WTC11 (cell line): Measurements from ENCODE around the gene GPR63. TPM values are rescaled to one million over a fixed set of nuclear protein-coding genes. Genes with fewer than 3 reads are reported as not detected.

Experiments
- ATAC-seq: fragments of 200-7000 bp; cut with Tn5 transposase; 2 replicates; pipeline ENCODE4 v1.10.0; 2021; ENCODE audit warnings: mild to moderate bottlenecking, moderate library complexity
- CTCF ChIA-PET: fragments of 300-600 bp; sonication (Branson Sonifier 250); formaldehyde crosslinking; loops from one replicate; lab custom pipeline; 2021; ENCODE audit warnings: antibody characterized with exemption; lab: Charles Lee
- POLR2A ChIA-PET: fragments of 350-600 bp; sonication (Branson Sonifier 250); formaldehyde crosslinking; loops from one replicate; lab custom pipeline; 2021; ENCODE audit warnings: antibody characterized with exemption; lab: Charles Lee
- DNase-seq: peaks from one replicate; pipeline ENCODE4 v3.0.0; 2021; ENCODE audit warnings: low spot score
- H3K27ac Mint-ChIP-seq: 2 replicates; pipeline ENCODE4 v1.8.0; 2021; ENCODE audit warnings: mixed read lengths
- H3K27me3 Mint-ChIP-seq: 2 replicates; pipeline ENCODE4 v1.8.0; 2021; ENCODE audit warnings: low read depth, mild to moderate bottlenecking, moderate library complexity, mixed read lengths
- H3K36me3 Mint-ChIP-seq: 2 replicates; pipeline ENCODE4 v1.8.0; 2021; ENCODE audit warnings: mixed read lengths
- H3K4me1 Mint-ChIP-seq: 2 replicates; pipeline ENCODE4 v1.8.0; 2022; ENCODE audit warnings: mixed read lengths
- H3K4me3 Mint-ChIP-seq: 2 replicates; pipeline ENCODE4 v1.8.0; 2021; ENCODE audit warnings: mild to moderate bottlenecking, moderate library complexity, mixed read lengths
- H3K9me3 Mint-ChIP-seq: 2 replicates; pipeline ENCODE4 v1.8.0; 2021; ENCODE audit warnings: mixed read lengths
- CREB1 ChIP-seq: sonication (generic); formaldehyde crosslinking; IDR thresholded peaks from 2 replicates; pipeline ENCODE4 v1.8.0; 2023; ENCODE audit warnings: mild to moderate bottlenecking, missing genetic modification reagents
- ELF4 ChIP-seq: sonication (generic); formaldehyde crosslinking; IDR thresholded peaks from 2 replicates; pipeline ENCODE4 v1.8.1; 2022; ENCODE audit warnings: low read depth, mild to moderate bottlenecking, moderate library complexity, missing genetic modification reagents
- ESRRA ChIP-seq: sonication (generic); formaldehyde crosslinking; IDR thresholded peaks from 2 replicates; pipeline ENCODE4 v1.8.1; 2022; ENCODE audit warnings: mild to moderate bottlenecking, missing genetic modification reagents, borderline replicate concordance
- FOXJ3 ChIP-seq: sonication (generic); formaldehyde crosslinking; IDR thresholded peaks from 2 replicates; pipeline ENCODE4 v1.9.0; 2021; ENCODE audit warnings: missing genetic modification reagents, mild to moderate bottlenecking, borderline replicate concordance
- GABPB1 ChIP-seq: sonication (generic); formaldehyde crosslinking; IDR thresholded peaks from 2 replicates; pipeline ENCODE4 v1.8.1; 2023; ENCODE audit warnings: mild to moderate bottlenecking, missing genetic modification reagents
- NFATC4 ChIP-seq: fragments of 250-450 bp; sonication (Bioruptor Pico); IDR thresholded peaks from 2 replicates; pipeline ENCODE4 v1.9.0; 2021; ENCODE audit warnings: mild to moderate bottlenecking
- NR2C2 ChIP-seq: sonication (generic); formaldehyde crosslinking; IDR thresholded peaks from 2 replicates; pipeline ENCODE4 v1.8.0; 2022; ENCODE audit warnings: mild to moderate bottlenecking, missing genetic modification reagents
- RORB ChIP-seq: fragments of 250-450 bp; sonication (Bioruptor Pico); IDR thresholded peaks from 2 replicates; pipeline ENCODE4 v1.9.0; 2021; ENCODE audit warnings: mild to moderate bottlenecking
- SOX15 ChIP-seq: fragments of 250-450 bp; sonication (Bioruptor Pico); IDR thresholded peaks from 2 replicates; pipeline ENCODE4 v1.9.0; 2021; ENCODE audit warnings: mild to moderate bottlenecking
- TCF7 ChIP-seq: sonication (generic); formaldehyde crosslinking; IDR thresholded peaks from 2 replicates; pipeline ENCODE4 v1.8.0; 2022; ENCODE audit warnings: mild to moderate bottlenecking, low read depth, missing genetic modification reagents, moderate library complexity
- TEAD1 ChIP-seq: sonication (generic); formaldehyde crosslinking; IDR thresholded peaks from 2 replicates; pipeline ENCODE4 v1.8.0; 2022; ENCODE audit warnings: mild to moderate bottlenecking, missing genetic modification reagents
- TP53 ChIP-seq: sonication (generic); formaldehyde crosslinking; IDR thresholded peaks from 2 replicates; pipeline ENCODE4 v1.8.1; 2023; ENCODE audit warnings: mild to moderate bottlenecking, missing genetic modification reagents
- ZNF138 ChIP-seq: sonication (generic); formaldehyde crosslinking; conservative IDR thresholded peaks from 2 replicates; pipeline ENCODE4 v1.8.1; 2022; ENCODE audit warnings: mild to moderate bottlenecking, moderate library complexity, missing genetic modification reagents
- ZNF263 ChIP-seq: sonication (generic); formaldehyde crosslinking; IDR thresholded peaks from 2 replicates; pipeline ENCODE4 v1.8.1; 2022; ENCODE audit warnings: low read depth, mild to moderate bottlenecking, moderate library complexity, missing genetic modification reagents
- ZNF416 ChIP-seq: fragments of 250-450 bp; sonication (Bioruptor Pico); IDR thresholded peaks from 2 replicates; pipeline ENCODE4 v1.9.0; 2021; ENCODE audit warnings: mild to moderate bottlenecking, inconsistent platforms
- ZNF671 ChIP-seq: fragments of 250-450 bp; sonication (Bioruptor Pico); IDR thresholded peaks from 2 replicates; pipeline ENCODE4 v1.8.0; 2021; ENCODE audit warnings: mild to moderate bottlenecking
- total RNA-seq: library from RNA; stranded (reverse); gene quantifications from 3 replicates; pipeline ENCODE4 v1.2.3, GENCODE V29; 2021
- TF ChIP-seq, protein P1 (sequence below): sonication (generic); formaldehyde crosslinking; IDR thresholded peaks from 2 replicates; pipeline ENCODE4 v1.8.1; 2022; ENCODE audit warnings: low read depth, mild to moderate bottlenecking, moderate library complexity, missing genetic modification reagents, borderline replicate concordance
- TF ChIP-seq, protein P2 (sequence below): sonication (generic); formaldehyde crosslinking; IDR thresholded peaks from 2 replicates; pipeline ENCODE4 v1.8.0; 2022; ENCODE audit warnings: mild to moderate bottlenecking, missing genetic modification reagents
- TF ChIP-seq, protein P3 (sequence below): fragments of 250-450 bp; sonication (Bioruptor Pico); IDR thresholded peaks from 2 replicates; pipeline ENCODE4 v1.8.0; 2021; ENCODE audit warnings: mild to moderate bottlenecking
- TF ChIP-seq, protein P4 (sequence below): fragments of 250-450 bp; sonication (Bioruptor Pico); IDR thresholded peaks from 2 replicates; pipeline ENCODE4 v1.9.0; 2021; ENCODE audit warnings: mild to moderate bottlenecking
- TF ChIP-seq, protein P5 (sequence below): sonication (generic); formaldehyde crosslinking; IDR thresholded peaks from 2 replicates; pipeline ENCODE4 v1.8.1; 2022; ENCODE audit warnings: missing genetic modification reagents, borderline replicate concordance
- TF ChIP-seq, protein P6 (sequence below): sonication (generic); formaldehyde crosslinking; IDR thresholded peaks from 2 replicates; pipeline ENCODE4 v1.8.0; 2023; ENCODE audit warnings: missing genetic modification reagents, mild to moderate bottlenecking, borderline replicate concordance
- TF ChIP-seq, protein P7 (sequence below): sonication (generic); formaldehyde crosslinking; IDR thresholded peaks from 2 replicates; pipeline ENCODE4 v1.8.0; 2023; ENCODE audit warnings: mild to moderate bottlenecking, missing genetic modification reagents

The GPR63 gene
- total RNA-seq, 1 experiment from 2014 or later, result 7.8 TPM

DNA sequence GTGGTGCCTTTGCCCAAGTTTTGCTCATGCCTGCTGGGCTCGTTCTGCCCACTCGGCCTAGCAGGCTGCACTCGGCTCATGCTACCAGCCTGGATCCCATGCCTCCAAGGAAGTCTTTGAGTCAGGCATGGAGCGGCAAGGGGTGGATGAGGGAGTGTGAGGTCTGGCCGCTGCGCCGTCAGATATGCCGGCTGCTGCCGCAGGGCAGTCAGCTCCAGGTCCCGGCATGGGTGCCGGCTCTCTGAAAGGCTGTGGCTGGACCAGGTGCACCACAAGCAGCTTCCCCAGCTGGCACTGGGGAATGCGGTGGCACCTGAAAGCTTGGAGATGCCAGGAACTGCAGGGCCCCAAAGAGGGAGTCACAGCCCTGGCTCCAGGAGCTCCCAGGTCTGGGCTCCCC is 75.5 kb downstream of the GPR63 start:
- no peak overlapping the region for H3K27ac Mint-ChIP-seq
- H3K9me3 Mint-ChIP-seq, result no peaks in the 10 kb centered on the region
- H3K36me3 Mint-ChIP-seq, result no peaks in the 10 kb centered on the region
- no peaks in the 10 kb centered on the region for H3K27me3 Mint-ChIP-seq
- no peak overlapping the region for H3K4me3 Mint-ChIP-seq
- TF ChIP-seq TP53 (CRISPR knock-in tag) (no peak), NR2C2 (CRISPR knock-in tag) (no peak), TCF7 (CRISPR knock-in tag) (no peak), ELF4 (CRISPR knock-in tag) (no peak), GABPB1 (no peak), ZNF263 (CRISPR knock-in tag) (no peak), FOXJ3 (CRISPR knock-in tag) (no peak), SOX15 (CRISPR knock-in tag) (no peak), TEAD1 (CRISPR knock-in tag) (no peak), ZNF138 (no peak)
- TF ChIP-seq, protein P1, sequence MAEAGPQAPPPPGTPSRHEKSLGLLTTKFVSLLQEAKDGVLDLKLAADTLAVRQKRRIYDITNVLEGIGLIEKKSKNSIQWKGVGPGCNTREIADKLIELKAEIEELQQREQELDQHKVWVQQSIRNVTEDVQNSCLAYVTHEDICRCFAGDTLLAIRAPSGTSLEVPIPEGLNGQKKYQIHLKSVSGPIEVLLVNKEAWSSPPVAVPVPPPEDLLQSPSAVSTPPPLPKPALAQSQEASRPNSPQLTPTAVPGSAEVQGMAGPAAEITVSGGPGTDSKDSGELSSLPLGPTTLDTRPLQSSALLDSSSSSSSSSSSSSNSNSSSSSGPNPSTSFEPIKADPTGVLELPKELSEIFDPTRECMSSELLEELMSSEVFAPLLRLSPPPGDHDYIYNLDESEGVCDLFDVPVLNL (CRISPR knock-in tag), result no peak
- TF ChIP-seq, protein P2, sequence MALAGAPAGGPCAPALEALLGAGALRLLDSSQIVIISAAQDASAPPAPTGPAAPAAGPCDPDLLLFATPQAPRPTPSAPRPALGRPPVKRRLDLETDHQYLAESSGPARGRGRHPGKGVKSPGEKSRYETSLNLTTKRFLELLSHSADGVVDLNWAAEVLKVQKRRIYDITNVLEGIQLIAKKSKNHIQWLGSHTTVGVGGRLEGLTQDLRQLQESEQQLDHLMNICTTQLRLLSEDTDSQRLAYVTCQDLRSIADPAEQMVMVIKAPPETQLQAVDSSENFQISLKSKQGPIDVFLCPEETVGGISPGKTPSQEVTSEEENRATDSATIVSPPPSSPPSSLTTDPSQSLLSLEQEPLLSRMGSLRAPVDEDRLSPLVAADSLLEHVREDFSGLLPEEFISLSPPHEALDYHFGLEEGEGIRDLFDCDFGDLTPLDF (CRISPR knock-in tag), result no peak
- TF ChIP-seq, protein P3, sequence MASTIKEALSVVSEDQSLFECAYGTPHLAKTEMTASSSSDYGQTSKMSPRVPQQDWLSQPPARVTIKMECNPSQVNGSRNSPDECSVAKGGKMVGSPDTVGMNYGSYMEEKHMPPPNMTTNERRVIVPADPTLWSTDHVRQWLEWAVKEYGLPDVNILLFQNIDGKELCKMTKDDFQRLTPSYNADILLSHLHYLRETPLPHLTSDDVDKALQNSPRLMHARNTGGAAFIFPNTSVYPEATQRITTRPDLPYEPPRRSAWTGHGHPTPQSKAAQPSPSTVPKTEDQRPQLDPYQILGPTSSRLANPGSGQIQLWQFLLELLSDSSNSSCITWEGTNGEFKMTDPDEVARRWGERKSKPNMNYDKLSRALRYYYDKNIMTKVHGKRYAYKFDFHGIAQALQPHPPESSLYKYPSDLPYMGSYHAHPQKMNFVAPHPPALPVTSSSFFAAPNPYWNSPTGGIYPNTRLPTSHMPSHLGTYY (CRISPR knock-in tag), result no peak
- TF ChIP-seq, all 79 proteins: peak for 0
- no peak for ATAC-seq
- peaks cover 12% of the 10 kb centered on the region for H3K4me1 Mint-ChIP-seq
- CTCF ChIA-PET, result no interaction called here
- POLR2A ChIA-PET, result no interaction called here
- no peak for DNase-seq

DNA sequence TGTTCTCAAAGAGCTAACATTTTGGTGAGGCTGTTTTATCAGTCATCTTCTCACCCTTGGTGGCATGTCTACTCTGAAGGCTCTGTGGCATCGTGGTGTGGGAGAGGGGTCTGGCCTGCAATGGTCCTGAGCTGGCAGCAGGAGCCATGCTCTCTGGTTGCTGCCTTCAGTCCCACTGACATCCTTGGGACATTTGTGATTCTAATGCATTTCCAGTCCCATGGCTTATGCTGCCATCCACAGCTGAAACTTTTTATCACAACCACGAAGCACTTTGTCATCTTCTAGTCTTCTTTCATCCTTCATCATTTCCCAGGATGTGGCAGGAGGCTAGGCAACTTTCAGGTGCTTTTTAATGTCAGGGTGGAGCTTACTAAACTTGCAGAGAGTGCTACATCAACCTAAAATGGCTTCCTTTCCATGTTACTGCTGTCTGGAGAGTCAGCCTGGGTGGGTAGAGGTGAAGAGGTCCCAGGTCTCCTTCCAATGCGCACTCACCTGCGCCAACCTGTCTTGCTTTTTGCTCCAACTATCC is 77.1 kb downstream of the GPR63 start:
- DNase-seq (no peak), ATAC-seq (peak; percentile 58)
- POLR2A ChIA-PET, result no interaction called here
- CTCF ChIA-PET, result interaction anchor here (1.3 kb wide), 1 partner anchor 133 kb away, joined by 6 read pairs; no protein-coding TSS in a partner anchor
- H3K27ac Mint-ChIP-seq, result no peak overlapping the region
- no peak overlapping the region for H3K4me3 Mint-ChIP-seq
- no peaks in the 10 kb centered on the region for H3K36me3 Mint-ChIP-seq
- TF ChIP-seq NFATC4 (no peak), ZNF671 (CRISPR knock-in tag) (no peak), TP53 (CRISPR knock-in tag) (no peak), RORB (CRISPR knock-in tag) (no peak), CREB1 (no peak), ZNF416 (CRISPR knock-in tag) (no peak), ESRRA (CRISPR knock-in tag) (no peak)
- TF ChIP-seq, protein P4, sequence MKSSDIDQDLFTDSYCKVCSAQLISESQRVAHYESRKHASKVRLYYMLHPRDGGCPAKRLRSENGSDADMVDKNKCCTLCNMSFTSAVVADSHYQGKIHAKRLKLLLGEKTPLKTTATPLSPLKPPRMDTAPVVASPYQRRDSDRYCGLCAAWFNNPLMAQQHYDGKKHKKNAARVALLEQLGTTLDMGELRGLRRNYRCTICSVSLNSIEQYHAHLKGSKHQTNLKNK (CRISPR knock-in tag), result no peak
- TF ChIP-seq, protein P5, sequence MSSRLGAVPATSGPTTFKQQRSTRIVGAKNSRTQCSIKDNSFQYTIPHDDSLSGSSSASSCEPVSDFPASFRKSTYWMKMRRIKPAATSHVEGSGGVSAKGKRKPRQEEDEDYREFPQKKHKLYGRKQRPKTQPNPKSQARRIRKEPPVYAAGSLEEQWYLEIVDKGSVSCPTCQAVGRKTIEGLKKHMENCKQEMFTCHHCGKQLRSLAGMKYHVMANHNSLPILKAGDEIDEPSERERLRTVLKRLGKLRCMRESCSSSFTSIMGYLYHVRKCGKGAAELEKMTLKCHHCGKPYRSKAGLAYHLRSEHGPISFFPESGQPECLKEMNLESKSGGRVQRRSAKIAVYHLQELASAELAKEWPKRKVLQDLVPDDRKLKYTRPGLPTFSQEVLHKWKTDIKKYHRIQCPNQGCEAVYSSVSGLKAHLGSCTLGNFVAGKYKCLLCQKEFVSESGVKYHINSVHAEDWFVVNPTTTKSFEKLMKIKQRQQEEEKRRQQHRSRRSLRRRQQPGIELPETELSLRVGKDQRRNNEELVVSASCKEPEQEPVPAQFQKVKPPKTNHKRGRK (CRISPR knock-in tag), result no peak
- TF ChIP-seq, protein P6, sequence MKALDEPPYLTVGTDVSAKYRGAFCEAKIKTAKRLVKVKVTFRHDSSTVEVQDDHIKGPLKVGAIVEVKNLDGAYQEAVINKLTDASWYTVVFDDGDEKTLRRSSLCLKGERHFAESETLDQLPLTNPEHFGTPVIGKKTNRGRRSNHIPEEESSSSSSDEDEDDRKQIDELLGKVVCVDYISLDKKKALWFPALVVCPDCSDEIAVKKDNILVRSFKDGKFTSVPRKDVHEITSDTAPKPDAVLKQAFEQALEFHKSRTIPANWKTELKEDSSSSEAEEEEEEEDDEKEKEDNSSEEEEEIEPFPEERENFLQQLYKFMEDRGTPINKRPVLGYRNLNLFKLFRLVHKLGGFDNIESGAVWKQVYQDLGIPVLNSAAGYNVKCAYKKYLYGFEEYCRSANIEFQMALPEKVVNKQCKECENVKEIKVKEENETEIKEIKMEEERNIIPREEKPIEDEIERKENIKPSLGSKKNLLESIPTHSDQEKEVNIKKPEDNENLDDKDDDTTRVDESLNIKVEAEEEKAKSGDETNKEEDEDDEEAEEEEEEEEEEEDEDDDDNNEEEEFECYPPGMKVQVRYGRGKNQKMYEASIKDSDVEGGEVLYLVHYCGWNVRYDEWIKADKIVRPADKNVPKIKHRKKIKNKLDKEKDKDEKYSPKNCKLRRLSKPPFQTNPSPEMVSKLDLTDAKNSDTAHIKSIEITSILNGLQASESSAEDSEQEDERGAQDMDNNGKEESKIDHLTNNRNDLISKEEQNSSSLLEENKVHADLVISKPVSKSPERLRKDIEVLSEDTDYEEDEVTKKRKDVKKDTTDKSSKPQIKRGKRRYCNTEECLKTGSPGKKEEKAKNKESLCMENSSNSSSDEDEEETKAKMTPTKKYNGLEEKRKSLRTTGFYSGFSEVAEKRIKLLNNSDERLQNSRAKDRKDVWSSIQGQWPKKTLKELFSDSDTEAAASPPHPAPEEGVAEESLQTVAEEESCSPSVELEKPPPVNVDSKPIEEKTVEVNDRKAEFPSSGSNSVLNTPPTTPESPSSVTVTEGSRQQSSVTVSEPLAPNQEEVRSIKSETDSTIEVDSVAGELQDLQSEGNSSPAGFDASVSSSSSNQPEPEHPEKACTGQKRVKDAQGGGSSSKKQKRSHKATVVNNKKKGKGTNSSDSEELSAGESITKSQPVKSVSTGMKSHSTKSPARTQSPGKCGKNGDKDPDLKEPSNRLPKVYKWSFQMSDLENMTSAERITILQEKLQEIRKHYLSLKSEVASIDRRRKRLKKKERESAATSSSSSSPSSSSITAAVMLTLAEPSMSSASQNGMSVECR, result no peak
- TF ChIP-seq, protein P7, sequence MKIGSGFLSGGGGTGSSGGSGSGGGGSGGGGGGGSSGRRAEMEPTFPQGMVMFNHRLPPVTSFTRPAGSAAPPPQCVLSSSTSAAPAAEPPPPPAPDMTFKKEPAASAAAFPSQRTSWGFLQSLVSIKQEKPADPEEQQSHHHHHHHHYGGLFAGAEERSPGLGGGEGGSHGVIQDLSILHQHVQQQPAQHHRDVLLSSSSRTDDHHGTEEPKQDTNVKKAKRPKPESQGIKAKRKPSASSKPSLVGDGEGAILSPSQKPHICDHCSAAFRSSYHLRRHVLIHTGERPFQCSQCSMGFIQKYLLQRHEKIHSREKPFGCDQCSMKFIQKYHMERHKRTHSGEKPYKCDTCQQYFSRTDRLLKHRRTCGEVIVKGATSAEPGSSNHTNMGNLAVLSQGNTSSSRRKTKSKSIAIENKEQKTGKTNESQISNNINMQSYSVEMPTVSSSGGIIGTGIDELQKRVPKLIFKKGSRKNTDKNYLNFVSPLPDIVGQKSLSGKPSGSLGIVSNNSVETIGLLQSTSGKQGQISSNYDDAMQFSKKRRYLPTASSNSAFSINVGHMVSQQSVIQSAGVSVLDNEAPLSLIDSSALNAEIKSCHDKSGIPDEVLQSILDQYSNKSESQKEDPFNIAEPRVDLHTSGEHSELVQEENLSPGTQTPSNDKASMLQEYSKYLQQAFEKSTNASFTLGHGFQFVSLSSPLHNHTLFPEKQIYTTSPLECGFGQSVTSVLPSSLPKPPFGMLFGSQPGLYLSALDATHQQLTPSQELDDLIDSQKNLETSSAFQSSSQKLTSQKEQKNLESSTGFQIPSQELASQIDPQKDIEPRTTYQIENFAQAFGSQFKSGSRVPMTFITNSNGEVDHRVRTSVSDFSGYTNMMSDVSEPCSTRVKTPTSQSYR (CRISPR knock-in tag), result no peak
- H3K4me1 Mint-ChIP-seq, result peaks cover 12% of the 10 kb centered on the region
- no peaks in the 10 kb centered on the region for H3K9me3 Mint-ChIP-seq
- H3K27me3 Mint-ChIP-seq, result no peaks in the 10 kb centered on the region
